HFF-Myc (cell line): ENCODE data around the gene NPB.
A peak's percentile ranks its signal among the peaks of the same experiment; 100 is the strongest.

ENCODE experiments used
- DNase-seq: peaks from one replicate; pipeline ENCODE4 v3.0.0-alpha.2; 2011; ENCODE audit warnings: low read depth; ENCODE audit errors: extremely low read depth
- H3K4me3 ChIP-seq: replicated peaks from 2 replicates; pipeline ENCODE4 v1.5.1; 2011; ENCODE audit warnings: low read depth, mild to moderate bottlenecking, control low read depth, low read length
- CTCF ChIP-seq: IDR thresholded peaks from 2 replicates; pipeline ENCODE4 v1.5.1; 2012; ENCODE audit warnings: mild to moderate bottlenecking, low read depth, low read length, control low read depth; ENCODE audit errors: missing control alignments

Gene NPB

GRCh38 chr17:81860756-81861568 lies 41.1 kb upstream of the NPB start:
- peak; percentile 100 for DNase-seq
- TF ChIP-seq CTCF = no peak
- peak overlapping the region; percentile 94 for H3K4me3 ChIP-seq

GRCh38 chr17:81863123-81863675 lies 38.8 kb upstream of the NPB start:
- DNase-seq = no peak
- no peak for TF ChIP-seq CTCF
- no peak overlapping the region for H3K4me3 ChIP-seq

- no peak overlapping the region for H3K4me3 ChIP-seq
- DNase-seq = no peak
- TF ChIP-seq CTCF = no peak
These were observed 37.9 kb upstream of the NPB start for GRCh38 chr17:81863833-81864768.

- no peak overlapping the region for H3K4me3 ChIP-seq
- no peak for DNase-seq
- no peak for TF ChIP-seq CTCF
These were observed 36.7 kb upstream of the NPB start for GRCh38 chr17:81865358-81865732.

GRCh38 chr17:81865733-81866439 lies 36.2 kb upstream of the NPB start:
- no peak for TF ChIP-seq CTCF
- no peak overlapping the region for H3K4me3 ChIP-seq
- no peak for DNase-seq

- DNase-seq = no peak
- H3K4me3 ChIP-seq = no peak overlapping the region
- TF ChIP-seq CTCF = no peak
These were observed 35.4 kb upstream of the NPB start for GRCh38 chr17:81866440-81867169.
